ENCODE measurements around the gene HACE1. TPM values are rescaled to one million over a fixed set of nuclear protein-coding genes. Genes with fewer than 3 reads are reported as not detected.
"Not testable (repeated sequence)": the region's sequence is repeated elsewhere in the genome, so short reads cannot be mapped to it uniquely, and the experiment has no call there.

HACE1 gene, protein sequence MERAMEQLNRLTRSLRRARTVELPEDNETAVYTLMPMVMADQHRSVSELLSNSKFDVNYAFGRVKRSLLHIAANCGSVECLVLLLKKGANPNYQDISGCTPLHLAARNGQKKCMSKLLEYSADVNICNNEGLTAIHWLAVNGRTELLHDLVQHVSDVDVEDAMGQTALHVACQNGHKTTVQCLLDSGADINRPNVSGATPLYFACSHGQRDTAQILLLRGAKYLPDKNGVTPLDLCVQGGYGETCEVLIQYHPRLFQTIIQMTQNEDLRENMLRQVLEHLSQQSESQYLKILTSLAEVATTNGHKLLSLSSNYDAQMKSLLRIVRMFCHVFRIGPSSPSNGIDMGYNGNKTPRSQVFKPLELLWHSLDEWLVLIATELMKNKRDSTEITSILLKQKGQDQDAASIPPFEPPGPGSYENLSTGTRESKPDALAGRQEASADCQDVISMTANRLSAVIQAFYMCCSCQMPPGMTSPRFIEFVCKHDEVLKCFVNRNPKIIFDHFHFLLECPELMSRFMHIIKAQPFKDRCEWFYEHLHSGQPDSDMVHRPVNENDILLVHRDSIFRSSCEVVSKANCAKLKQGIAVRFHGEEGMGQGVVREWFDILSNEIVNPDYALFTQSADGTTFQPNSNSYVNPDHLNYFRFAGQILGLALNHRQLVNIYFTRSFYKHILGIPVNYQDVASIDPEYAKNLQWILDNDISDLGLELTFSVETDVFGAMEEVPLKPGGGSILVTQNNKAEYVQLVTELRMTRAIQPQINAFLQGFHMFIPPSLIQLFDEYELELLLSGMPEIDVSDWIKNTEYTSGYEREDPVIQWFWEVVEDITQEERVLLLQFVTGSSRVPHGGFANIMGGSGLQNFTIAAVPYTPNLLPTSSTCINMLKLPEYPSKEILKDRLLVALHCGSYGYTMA
- total RNA-seq, result 10 to 100 TPM; 11.8 to 34.7 (median 16.4) TPM

GRCh38 chr6:104859225-104860146 is at the start of gene HACE1:
Gene HACE1 (minus strand): TSS chr6:104859919. CDS start chr6:104859642, 277 bp downstream.
- no peaks in the 10 kb centered on the region for H3K9me3 ChIP-seq

DNA sequence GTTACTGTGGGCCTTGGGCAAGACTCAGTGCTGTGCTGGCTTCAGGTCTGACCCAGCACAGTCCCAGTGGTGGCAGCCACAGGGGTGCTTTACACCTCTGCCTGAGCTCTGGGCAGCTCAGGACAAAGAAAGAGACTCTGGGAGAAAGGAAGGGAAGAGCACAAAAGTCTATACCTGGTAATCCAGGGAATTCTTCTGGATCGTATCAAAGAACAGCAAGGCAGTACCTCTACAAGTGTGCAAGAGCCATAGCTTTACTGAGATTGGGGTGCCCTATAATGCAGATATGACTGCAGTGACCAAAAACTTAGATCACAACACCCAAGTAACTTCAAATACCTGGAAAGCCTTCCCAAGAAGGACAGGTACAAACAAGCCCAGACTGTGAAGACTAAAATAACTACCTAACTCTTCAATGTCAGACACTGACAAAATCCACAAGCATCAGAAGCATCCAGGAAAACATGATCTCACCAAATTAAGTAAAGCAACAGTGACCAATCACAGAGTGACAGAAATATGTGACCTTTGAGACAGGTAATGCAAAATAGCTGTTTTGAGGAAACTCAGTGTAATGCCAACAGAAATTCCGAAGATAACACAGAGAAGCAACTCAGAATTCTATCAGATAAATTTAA is 49.3 kb upstream of the HACE1 start:
- DNase-seq, result no peak
- Histone ChIP-seq H3K4me1 (no peaks in the 10 kb centered on the region), H3K9me3 (no peaks in the 10 kb centered on the region), H3K36me3 (no peaks in the 10 kb centered on the region), H3K4me3 (no peak overlapping the region), H3K27ac (no peak overlapping the region), H3K27me3 (no peaks in the 10 kb centered on the region)
- TF ChIP-seq, protein P1, sequence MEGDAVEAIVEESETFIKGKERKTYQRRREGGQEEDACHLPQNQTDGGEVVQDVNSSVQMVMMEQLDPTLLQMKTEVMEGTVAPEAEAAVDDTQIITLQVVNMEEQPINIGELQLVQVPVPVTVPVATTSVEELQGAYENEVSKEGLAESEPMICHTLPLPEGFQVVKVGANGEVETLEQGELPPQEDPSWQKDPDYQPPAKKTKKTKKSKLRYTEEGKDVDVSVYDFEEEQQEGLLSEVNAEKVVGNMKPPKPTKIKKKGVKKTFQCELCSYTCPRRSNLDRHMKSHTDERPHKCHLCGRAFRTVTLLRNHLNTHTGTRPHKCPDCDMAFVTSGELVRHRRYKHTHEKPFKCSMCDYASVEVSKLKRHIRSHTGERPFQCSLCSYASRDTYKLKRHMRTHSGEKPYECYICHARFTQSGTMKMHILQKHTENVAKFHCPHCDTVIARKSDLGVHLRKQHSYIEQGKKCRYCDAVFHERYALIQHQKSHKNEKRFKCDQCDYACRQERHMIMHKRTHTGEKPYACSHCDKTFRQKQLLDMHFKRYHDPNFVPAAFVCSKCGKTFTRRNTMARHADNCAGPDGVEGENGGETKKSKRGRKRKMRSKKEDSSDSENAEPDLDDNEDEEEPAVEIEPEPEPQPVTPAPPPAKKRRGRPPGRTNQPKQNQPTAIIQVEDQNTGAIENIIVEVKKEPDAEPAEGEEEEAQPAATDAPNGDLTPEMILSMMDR (IDR thresholded peaks at IDR 0.05), result no peak
- no peak for TF ChIP-seq POLR2A (IDR thresholded peaks at IDR 0.05)

More at GRCh38 chr6:104859225-104860146, at the start of gene HACE1:
- H3K27me3 ChIP-seq, result no peaks in the 10 kb centered on the region
- peaks cover 0 to 11% (median 0%) of the 10 kb centered on the region in 4 donors for H3K4me1 ChIP-seq
- DNase-seq, result peak; percentile 89 to 96 (median 89)
- peak within 1 kb of the TSS; percentile 75 to 85 (median 82) for H3K4me3 ChIP-seq
- TF ChIP-seq POLR2A (IDR thresholded peaks at IDR 0.05), result peak; percentile 35 to 47
- TF ChIP-seq, protein P1 (IDR thresholded peaks at IDR 0.05), result peak in 3 of 6 experiments; percentile 41 to 57 (median 47)
- H3K36me3 ChIP-seq, result no peaks in the 10 kb centered on the region
- H3K27ac ChIP-seq, result peak within 1 kb of the TSS; percentile 58 to 82 (median 68)

DNA sequence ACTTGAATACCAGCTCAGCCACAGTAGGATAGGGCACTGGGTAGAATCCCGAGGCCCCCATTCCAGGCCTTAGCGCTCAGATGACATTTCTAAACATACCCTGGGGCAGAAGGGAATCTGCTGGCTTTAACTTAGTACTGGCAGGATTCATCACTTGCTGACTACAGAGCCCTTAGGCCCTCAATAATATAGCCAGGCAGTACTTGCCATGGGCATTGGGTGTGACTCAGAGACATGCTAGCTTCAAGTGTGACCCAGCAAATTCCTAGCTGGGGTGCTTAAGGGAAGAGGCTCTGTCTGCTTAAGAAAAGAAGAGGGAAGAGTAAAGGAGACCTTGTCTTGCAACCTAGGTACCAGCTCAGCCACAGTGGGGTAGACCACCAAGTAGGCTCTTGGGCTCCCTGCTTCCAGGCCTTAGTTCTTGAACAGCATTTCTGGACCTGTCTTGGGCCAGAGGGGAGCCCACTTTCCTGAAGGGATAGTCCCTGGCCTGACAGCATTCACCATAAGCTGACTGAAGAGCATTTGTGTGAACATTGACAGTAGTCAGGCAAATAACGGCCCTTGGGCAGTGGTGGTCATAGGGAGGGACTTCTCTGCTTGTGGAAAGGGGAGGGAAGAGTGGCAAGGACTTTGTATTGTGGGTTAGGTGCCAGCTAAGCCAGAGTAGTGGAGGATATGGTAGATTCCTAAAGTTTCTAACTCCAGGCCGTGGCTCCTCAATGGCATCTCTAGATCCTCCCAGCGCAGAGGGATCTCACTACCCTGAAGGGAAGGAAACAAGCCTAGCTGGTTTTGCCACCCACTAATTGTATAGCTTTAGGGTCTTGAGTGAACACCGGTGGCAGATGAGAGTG is 48.5 kb upstream of the HACE1 start:
- Histone ChIP-seq H3K9me3 (no peaks in the 10 kb centered on the region), H3K27me3 (no peaks in the 10 kb centered on the region), H3K27ac (no peak overlapping the region), H3K36me3 (no peaks in the 10 kb centered on the region), H3K4me3 (no peak overlapping the region), H3K4me1 (no peaks in the 10 kb centered on the region)
- DNase-seq, result no peak
- no peak for TF ChIP-seq POLR2A (IDR thresholded peaks at IDR 0.05)
- TF ChIP-seq, protein P1 (IDR thresholded peaks at IDR 0.05), result no peak

- not testable (repeated sequence) for H3K4me1 ChIP-seq, H3K9me3 ChIP-seq, H3K4me3 ChIP-seq, DNase-seq, H3K36me3 ChIP-seq, H3K27me3 ChIP-seq, H3K27ac ChIP-seq
Observed at GRCh38 chr6:104898893-104899292, 39.2 kb upstream of the HACE1 start.

DNA sequence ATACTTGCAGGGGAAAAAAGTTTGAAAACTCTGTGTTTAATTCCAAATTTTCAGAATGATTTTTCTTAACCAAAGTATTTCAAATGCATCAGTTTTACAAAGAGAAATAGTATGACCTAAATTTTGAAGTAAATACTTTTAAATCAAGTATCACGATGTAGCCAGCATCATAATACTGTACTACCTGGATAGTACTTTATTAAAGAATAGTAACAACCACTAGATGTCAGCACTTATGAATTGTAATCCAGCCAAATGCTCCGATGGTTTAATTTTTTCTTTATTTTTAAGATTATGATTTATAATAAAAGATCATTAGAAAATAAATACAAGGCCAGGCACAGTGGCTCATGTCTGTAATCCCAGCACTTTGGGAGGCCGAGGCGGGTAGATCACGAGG is 37.2 kb upstream of the HACE1 start:
- Histone ChIP-seq H3K27ac (no peak overlapping the region), H3K4me1 (no peaks in the 10 kb centered on the region), H3K9me3 (no peaks in the 10 kb centered on the region), H3K4me3 (no peak overlapping the region), H3K36me3 (no peaks in the 10 kb centered on the region), H3K27me3 (no peaks in the 10 kb centered on the region)
- DNase-seq, result no peak
- TF ChIP-seq POLR2A (IDR thresholded peaks at IDR 0.05), result no peak
- TF ChIP-seq, protein P1 (IDR thresholded peaks at IDR 0.05), result peak in 1 of 6 experiments; percentile 17
